ENCODE measurements around the gene NUAK2.
"Not testable (repeated sequence)": the region's sequence is repeated elsewhere in the genome, so short reads cannot be mapped to it uniquely, and the experiment has no call there.

The NUAK2 gene

GRCh38 chr1:205280666-205281395, 40.7 kb downstream of the NUAK2 start:
- peaks cover 21% of the 10 kb centered on the region for H3K4me1 ChIP-seq (ENCODE audit: control insufficient read depth, insufficient read depth, low read length)
- H3K27me3 ChIP-seq (ENCODE audit: control insufficient read depth, insufficient read depth, low read length); H3K9me3 ChIP-seq (ENCODE audit: control insufficient read depth, insufficient read depth, low read length); H3K36me3 ChIP-seq (ENCODE audit: control insufficient read depth, insufficient read depth, low read length); H3K4me3 ChIP-seq (ENCODE audit: low read depth, low read length); H3K27ac ChIP-seq (ENCODE audit: low read depth, low read length); H3K9ac ChIP-seq (ENCODE audit: low read depth, low read length): not testable (repeated sequence)

GRCh38 chr1:205279986-205280385, 41.6 kb downstream of the NUAK2 start:
- no peak overlapping the region for H3K9ac ChIP-seq (ENCODE audit: low read depth, low read length)
- no peak overlapping the region for H3K4me3 ChIP-seq (ENCODE audit: low read depth, low read length)
- H3K27me3 ChIP-seq (ENCODE audit: control insufficient read depth, insufficient read depth, low read length), result no peaks in the 10 kb centered on the region
- no peaks in the 10 kb centered on the region for H3K36me3 ChIP-seq (ENCODE audit: control insufficient read depth, insufficient read depth, low read length)
- no peaks in the 10 kb centered on the region for H3K9me3 ChIP-seq (ENCODE audit: control insufficient read depth, insufficient read depth, low read length)
- no peak overlapping the region for H3K27ac ChIP-seq (ENCODE audit: low read depth, low read length)
- H3K4me1 ChIP-seq (ENCODE audit: control insufficient read depth, insufficient read depth, low read length), result peaks cover 17% of the 10 kb centered on the region

DNA sequence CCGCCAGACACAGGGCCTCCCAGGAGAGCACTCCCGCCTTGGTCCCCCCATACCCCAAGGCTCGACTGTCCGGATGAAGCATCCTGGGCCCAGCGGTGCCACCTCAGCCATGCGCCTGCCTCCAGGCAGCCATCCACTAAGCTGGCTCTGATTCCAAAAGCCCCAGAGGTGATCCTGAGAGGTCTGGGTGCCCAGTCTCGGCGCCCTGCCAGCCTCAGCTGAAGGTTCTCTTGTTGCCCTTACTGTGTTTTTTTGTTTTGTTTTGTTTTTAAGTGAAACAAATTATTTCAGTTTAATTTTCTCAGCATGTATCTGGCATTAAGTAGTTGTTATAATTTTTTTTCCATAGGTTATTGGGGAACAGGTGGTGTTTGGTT, 44.9 kb downstream of the NUAK2 start:
- Histone ChIP-seq H3K27ac (ENCODE audit: low read depth, low read length) (no peak overlapping the region), H3K36me3 (ENCODE audit: control insufficient read depth, insufficient read depth, low read length) (peaks cover 6% of the 10 kb centered on the region), H3K4me1 (ENCODE audit: control insufficient read depth, insufficient read depth, low read length) (peaks cover 15% of the 10 kb centered on the region; the same call in 1 of the 2 replicates), H3K9me3 (ENCODE audit: control insufficient read depth, insufficient read depth, low read length) (no peaks in the 10 kb centered on the region), H3K9ac (ENCODE audit: low read depth, low read length) (no peak overlapping the region), H3K27me3 (ENCODE audit: control insufficient read depth, insufficient read depth, low read length) (no peaks in the 10 kb centered on the region), H3K4me3 (ENCODE audit: low read depth, low read length) (no peak overlapping the region)

GRCh38 chr1:205275916-205276688, 45.4 kb downstream of the NUAK2 start:
- Histone ChIP-seq H3K4me3 (ENCODE audit: low read depth, low read length) (no peak overlapping the region), H3K36me3 (ENCODE audit: control insufficient read depth, insufficient read depth, low read length) (peaks cover 7% of the 10 kb centered on the region), H3K27ac (ENCODE audit: low read depth, low read length) (no peak overlapping the region), H3K4me1 (ENCODE audit: control insufficient read depth, insufficient read depth, low read length) (peaks cover 15% of the 10 kb centered on the region; the same call in 1 of the 2 replicates), H3K27me3 (ENCODE audit: control insufficient read depth, insufficient read depth, low read length) (no peaks in the 10 kb centered on the region), H3K9me3 (ENCODE audit: control insufficient read depth, insufficient read depth, low read length) (no peaks in the 10 kb centered on the region), H3K9ac (ENCODE audit: low read depth, low read length) (no peak overlapping the region)

DNA sequence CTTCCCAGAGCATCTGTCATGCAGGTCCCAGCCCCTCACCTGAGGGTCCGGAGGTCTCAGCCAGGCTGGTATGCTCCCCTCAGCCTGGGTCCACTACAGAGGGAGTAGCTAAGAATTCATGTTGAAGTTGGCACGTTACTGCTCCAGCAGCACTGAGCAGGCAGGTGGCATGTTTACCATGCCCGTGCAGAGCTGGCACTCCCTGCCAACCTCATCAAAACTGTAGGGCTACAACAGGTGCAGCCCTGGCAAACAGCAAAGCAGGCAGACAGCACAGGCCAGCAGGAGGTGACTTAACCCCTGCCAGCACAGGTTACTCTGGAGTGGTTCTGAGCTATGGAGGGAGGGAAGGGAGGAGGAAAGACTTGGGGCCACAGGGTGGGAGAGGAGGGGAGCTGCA, 46.4 kb downstream of the NUAK2 start:
- Histone ChIP-seq H3K27ac (ENCODE audit: low read depth, low read length) (no peak overlapping the region), H3K4me1 (ENCODE audit: control insufficient read depth, insufficient read depth, low read length) (peaks cover 15% of the 10 kb centered on the region; the same call in 1 of the 2 replicates), H3K27me3 (ENCODE audit: control insufficient read depth, insufficient read depth, low read length) (no peaks in the 10 kb centered on the region), H3K36me3 (ENCODE audit: control insufficient read depth, insufficient read depth, low read length) (peaks cover 7% of the 10 kb centered on the region), H3K9ac (ENCODE audit: low read depth, low read length) (no peak overlapping the region), H3K9me3 (ENCODE audit: control insufficient read depth, insufficient read depth, low read length) (no peaks in the 10 kb centered on the region), H3K4me3 (ENCODE audit: low read depth, low read length) (no peak overlapping the region)

- H3K4me3 ChIP-seq (ENCODE audit: low read depth, low read length), result no peak overlapping the region
- no peaks in the 10 kb centered on the region for H3K27me3 ChIP-seq (ENCODE audit: control insufficient read depth, insufficient read depth, low read length)
- no peaks in the 10 kb centered on the region for H3K9me3 ChIP-seq (ENCODE audit: control insufficient read depth, insufficient read depth, low read length)
- H3K36me3 ChIP-seq (ENCODE audit: control insufficient read depth, insufficient read depth, low read length), result peaks cover 7% of the 10 kb centered on the region
- H3K4me1 ChIP-seq (ENCODE audit: control insufficient read depth, insufficient read depth, low read length), result peaks cover 15% of the 10 kb centered on the region; the same call in 1 of the 2 replicates
- no peak overlapping the region for H3K9ac ChIP-seq (ENCODE audit: low read depth, low read length)
- H3K27ac ChIP-seq (ENCODE audit: low read depth, low read length), result peak overlapping the region; percentile 65
These were observed 47.4 kb downstream of the NUAK2 start for GRCh38 chr1:205274041-205274691.

- H3K4me3 ChIP-seq (ENCODE audit: low read depth, low read length), result no peak overlapping the region
- H3K36me3 ChIP-seq (ENCODE audit: control insufficient read depth, insufficient read depth, low read length), result peaks cover 7% of the 10 kb centered on the region
- no peaks in the 10 kb centered on the region for H3K27me3 ChIP-seq (ENCODE audit: control insufficient read depth, insufficient read depth, low read length)
These were observed 48.0 kb downstream of the NUAK2 start for GRCh38 chr1:205273551-205273982.

DNA sequence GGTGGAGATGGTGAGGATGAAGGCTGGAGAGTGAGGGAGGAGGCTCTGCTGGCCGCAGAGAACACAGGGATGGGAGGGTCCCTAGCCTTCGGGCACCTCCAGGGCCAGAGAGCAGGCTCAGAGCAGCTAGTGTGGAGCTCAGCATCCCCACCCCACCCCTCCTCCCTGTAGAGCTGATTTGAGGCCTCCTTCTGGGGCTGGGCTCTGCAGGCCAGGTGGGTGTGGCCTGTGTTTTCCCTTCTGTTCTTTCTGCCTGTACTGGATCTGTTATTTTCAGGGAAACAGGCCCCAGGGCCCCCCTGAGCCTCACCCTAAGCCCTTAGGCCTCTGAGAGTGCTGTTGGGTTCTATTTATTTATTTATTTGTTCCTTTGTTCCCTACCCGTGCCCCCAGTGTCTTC, 49.0 kb downstream of the NUAK2 start:
- Histone ChIP-seq H3K4me3 (ENCODE audit: low read depth, low read length) (no peak overlapping the region), H3K27ac (ENCODE audit: low read depth, low read length) (no peak overlapping the region), H3K27me3 (ENCODE audit: control insufficient read depth, insufficient read depth, low read length) (no peaks in the 10 kb centered on the region), H3K9ac (ENCODE audit: low read depth, low read length) (no peak overlapping the region), H3K36me3 (ENCODE audit: control insufficient read depth, insufficient read depth, low read length) (peaks cover 7% of the 10 kb centered on the region), H3K4me1 (ENCODE audit: control insufficient read depth, insufficient read depth, low read length) (peaks cover 15% of the 10 kb centered on the region; the same call in 1 of the 2 replicates), H3K9me3 (ENCODE audit: control insufficient read depth, insufficient read depth, low read length) (no peaks in the 10 kb centered on the region)

More at GRCh38 chr1:205273551-205273982, 48.0 kb downstream of the NUAK2 start:
- H3K9me3 ChIP-seq (ENCODE audit: control insufficient read depth, insufficient read depth, low read length), result no peaks in the 10 kb centered on the region
- H3K27ac ChIP-seq (ENCODE audit: low read depth, low read length), result peak overlapping the region; percentile 65
- H3K4me1 ChIP-seq (ENCODE audit: control insufficient read depth, insufficient read depth, low read length), result peaks cover 15% of the 10 kb centered on the region; the same call in 1 of the 2 replicates
- H3K9ac ChIP-seq (ENCODE audit: low read depth, low read length), result no peak overlapping the region

DNA sequence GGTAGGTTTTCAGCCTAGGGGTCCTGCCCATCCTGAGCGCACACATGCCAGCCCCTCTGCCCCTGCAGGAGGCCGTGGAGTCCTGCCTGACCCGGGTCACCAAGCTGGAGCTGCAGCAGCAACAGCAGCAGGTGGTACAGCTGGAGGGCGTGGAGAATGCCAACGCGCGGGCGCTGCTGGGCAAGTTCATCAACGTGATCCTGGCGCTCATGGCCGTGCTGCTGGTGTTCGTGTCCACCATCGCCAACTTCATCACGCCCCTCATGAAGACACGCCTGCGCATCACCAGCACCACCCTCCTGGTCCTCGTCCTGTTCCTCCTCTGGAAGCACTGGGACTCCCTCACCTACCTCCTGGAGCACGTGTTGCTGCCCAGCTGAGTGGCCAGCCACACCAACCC, 49.8 kb downstream of the NUAK2 start:
- Histone ChIP-seq H3K9ac (ENCODE audit: low read depth, low read length) (no peak overlapping the region), H3K36me3 (ENCODE audit: control insufficient read depth, insufficient read depth, low read length) (peaks cover 7% of the 10 kb centered on the region), H3K9me3 (ENCODE audit: control insufficient read depth, insufficient read depth, low read length) (no peaks in the 10 kb centered on the region), H3K27me3 (ENCODE audit: control insufficient read depth, insufficient read depth, low read length) (no peaks in the 10 kb centered on the region), H3K4me3 (ENCODE audit: low read depth, low read length) (no peak overlapping the region), H3K4me1 (ENCODE audit: control insufficient read depth, insufficient read depth, low read length) (peaks cover 15% of the 10 kb centered on the region; the same call in 1 of the 2 replicates), H3K27ac (ENCODE audit: low read depth, low read length) (no peak overlapping the region)

DNA sequence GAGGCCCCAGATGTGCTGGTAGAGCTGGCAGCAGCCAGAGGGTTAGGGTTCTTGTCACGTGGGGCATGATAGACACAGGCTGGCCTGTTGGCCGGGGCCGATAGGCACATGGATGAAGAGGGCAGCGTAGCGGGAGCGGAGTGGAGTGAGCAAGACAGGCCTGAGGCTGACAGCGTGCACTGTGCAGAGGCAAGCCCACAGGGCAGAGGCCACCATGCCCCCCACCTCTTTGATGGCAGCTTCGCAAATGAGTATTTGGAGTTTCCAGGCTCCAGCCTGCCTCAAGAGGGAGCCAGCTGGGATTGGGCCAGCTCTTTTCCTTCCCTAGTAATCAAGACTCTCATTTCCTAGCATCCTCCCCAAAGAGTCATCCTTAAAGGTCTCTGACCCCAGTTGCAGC, 50.3 kb downstream of the NUAK2 start:
- Histone ChIP-seq H3K9ac (ENCODE audit: low read depth, low read length) (no peak overlapping the region), H3K9me3 (ENCODE audit: control insufficient read depth, insufficient read depth, low read length) (no peaks in the 10 kb centered on the region), H3K27ac (ENCODE audit: low read depth, low read length) (no peak overlapping the region), H3K36me3 (ENCODE audit: control insufficient read depth, insufficient read depth, low read length) (peaks cover 7% of the 10 kb centered on the region), H3K4me3 (ENCODE audit: low read depth, low read length) (no peak overlapping the region), H3K27me3 (ENCODE audit: control insufficient read depth, insufficient read depth, low read length) (no peaks in the 10 kb centered on the region), H3K4me1 (ENCODE audit: control insufficient read depth, insufficient read depth, low read length) (peaks cover 15% of the 10 kb centered on the region; the same call in 1 of the 2 replicates)

Measured in HUES48 (cell line).